Renal cortical epithelial cell (primary cell): ENCODE measurements around the gene GCNT1. TPM values are rescaled to one million over a fixed set of nuclear protein-coding genes. Genes with fewer than 3 reads are reported as not detected.
A peak's percentile ranks its signal among the peaks of the same experiment; 100 is the strongest.
"Not testable (repeated sequence)": the region's sequence is repeated elsewhere in the genome, so short reads cannot be mapped to it uniquely, and the experiment has no call there.

Experiments used
- DNase-seq: peaks from one replicate; pipeline ENCODE4 v3.0.0-alpha.2; 2011; ENCODE audit warnings: low read depth
- total RNA-seq: library from RNA; depleted of rRNA; stranded (reverse); fragments of >200 nt; gene quantifications from 2 replicates; pipeline ENCODE4 v1.2.3, GENCODE V29; 2014

Gene GCNT1
- total RNA-seq, 1 donor from 2014 or later, result 130 TPM

DNA sequence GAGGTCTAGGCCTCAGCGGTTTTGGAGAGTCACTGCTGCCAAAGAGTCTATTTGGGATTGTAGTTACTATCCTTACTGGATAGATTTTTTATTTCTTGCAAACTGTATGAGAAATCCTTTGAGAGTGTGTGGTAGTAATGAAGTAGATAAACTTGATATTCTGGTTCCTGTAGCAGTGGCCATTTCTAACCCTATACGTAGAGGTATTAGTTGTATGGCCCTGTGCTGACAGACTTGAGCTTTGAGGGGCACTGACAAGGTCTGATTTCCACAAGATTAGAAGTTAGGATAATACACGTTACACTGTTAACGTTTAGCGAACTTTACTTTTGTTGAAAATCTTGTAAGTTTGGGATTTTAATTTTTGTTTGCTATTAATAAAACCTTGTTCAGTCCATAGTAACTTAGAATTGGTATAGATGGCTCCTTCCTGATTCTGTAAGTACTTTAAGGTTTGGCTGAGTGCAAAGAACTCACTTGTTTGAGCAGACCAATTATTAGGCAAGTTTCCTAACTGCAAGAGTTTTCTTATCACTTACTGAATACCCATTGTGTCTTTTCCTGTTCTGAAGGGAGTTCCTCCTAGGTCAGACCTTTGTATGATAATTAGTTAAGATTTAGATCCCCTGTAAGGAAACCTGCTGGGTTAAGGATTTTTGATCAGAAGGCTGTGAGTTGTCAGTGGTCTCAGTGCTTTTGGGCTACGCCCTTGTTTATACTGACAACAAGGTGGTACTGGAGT is 31.4 kb downstream of the GCNT1 start:
- DNase-seq, result no peak

DNA sequence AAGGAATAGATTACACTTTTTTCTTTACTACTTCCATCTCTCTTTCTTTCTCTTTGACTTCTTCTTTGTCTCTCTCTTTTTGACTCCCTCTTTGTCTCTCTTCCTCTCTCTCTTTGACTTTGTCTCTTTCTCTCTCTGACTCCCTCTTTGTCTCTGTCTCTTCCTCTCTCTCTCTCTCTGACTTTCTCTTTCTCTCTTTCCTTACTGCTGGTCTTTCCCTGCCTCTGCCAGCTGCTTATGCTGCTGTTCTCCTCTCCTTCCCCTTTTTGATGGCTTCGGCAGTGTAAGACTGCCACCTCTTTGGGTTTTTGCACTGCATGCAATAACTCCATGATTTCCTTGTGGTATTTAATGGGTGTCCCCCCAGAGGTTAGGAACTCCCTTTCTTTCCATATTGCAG is 32.1 kb downstream of the GCNT1 start:
- DNase-seq, result not testable (repeated sequence)

DNA sequence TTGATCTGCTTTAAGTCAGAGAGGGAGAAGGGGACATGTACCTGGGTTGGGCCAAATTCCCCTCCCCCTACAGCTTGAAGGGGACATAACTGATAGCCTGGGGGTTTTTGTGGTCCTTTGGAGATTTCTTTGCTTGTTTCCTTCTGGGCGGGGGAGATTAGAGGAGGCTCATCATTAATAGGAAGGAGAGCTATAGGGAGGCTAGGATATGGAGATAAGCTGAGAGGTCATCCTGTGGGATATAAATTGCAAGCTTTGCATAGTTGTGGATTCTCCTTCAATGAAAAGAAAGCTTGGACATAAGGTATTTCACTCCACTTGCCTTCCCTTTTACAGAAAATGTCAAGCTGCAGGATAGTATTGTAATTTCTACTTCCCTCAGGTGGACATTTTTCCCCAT is 34.5 kb downstream of the GCNT1 start:
- not testable (repeated sequence) for DNase-seq

DNA sequence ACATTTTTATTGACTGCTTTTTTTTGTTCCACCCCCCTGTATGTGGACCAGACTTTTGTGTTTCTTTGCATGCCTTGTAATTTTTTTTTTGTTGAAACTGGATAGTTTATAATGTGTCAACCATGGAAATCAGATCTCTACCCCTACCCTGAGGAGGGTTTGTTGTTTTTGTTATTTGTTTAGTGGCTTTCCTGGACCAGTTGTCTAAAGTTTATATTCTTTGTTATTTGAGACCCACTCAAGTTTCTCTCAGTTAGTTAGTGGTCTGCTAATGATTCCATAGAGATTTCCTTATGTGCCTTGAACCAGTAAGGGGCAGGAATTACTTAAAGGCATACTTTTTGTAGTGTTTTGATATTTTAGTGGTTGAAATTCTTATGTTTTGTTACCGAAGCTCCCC is 41.1 kb downstream of the GCNT1 start:
- DNase-seq, result no peak

DNA sequence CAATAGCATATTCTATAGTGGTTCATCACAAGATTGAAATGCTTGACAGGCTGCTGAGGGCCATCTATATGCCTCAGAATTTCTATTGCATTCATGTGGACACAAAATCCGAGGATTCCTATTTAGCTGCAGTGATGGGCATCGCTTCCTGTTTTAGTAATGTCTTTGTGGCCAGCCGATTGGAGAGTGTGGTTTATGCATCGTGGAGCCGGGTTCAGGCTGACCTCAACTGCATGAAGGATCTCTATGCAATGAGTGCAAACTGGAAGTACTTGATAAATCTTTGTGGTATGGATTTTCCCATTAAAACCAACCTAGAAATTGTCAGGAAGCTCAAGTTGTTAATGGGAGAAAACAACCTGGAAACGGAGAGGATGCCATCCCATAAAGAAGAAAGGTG is 43.8 kb downstream of the GCNT1 start:
- DNase-seq, result no peak

DNA sequence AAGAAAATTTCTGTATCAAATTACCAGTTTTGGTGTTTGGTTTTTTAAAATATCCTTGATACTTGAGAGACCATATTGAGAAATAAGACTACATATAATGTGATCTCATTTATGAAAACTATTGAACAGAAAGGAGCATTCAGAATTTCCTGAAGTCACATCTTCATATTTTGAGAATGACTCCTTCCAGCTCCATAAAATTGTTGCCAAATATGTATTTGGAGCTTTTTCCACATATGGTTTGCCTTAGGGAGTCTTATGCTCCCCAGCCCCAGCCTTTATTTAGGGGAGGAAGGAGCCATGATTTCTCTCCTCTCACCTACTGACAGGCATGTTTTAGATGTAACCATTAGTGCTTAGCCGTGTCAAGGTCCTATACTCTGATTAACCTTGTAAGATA is 51.1 kb downstream of the GCNT1 start:
- DNase-seq, result no peak

DNA sequence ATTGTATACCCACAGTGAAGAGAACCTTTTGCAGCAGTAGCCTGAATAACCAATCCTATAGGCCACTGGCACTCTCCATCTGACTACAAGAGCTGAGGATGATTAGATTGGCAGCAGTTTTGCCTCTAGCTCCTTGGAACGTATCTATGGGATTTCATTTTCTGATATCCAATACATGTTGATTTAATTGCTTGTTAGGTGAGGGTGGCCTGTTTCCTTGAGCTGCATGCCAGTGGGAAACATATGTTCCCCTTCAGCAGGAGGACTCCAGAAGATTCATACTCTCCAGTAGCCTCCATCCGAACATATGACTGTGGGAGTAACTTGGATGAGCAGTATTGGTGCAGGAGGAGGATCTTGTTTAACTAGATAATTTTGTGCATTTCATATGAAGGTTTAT is 51.5 kb downstream of the GCNT1 start:
- no peak for DNase-seq

DNA sequence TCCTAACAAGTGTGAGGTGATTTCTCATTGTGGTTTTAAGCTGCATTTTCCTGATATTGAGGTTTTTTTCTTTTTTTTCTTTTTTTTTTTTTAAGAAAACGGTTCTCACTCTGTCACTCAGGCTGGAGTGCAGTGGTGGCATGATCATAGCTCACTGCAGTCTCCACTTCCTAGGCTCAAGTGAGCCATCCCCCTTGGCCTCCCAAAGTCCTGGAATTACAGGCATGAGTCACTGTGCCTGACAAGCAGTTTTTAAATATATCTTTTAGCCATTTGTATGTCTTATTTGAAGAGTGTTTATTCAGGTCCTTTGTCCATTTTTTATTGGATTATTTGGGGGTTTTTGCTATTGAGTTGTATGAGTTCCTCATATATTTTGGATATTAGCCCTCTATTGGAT is 53.8 kb downstream of the GCNT1 start:
- peak; percentile 57 for DNase-seq

DNA sequence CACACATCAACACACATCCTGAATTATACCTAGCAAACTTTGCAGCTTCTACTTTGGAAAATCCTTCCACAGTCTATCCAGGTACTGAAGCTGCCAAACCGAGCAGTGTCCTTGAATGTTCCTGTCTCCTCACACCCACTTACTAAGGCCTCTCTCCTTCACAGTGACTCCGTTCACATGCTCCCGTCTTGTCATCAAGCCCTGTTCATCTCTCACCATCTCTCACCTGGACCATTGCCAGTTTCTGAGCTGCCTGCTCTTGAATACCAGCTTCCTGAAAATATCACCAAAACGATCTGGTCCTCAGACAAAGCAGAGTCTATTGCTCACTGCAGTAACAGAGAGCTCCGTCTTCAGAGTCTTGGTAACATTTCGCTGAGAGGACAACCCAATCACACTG is 57.4 kb downstream of the GCNT1 start:
- DNase-seq, result no peak

DNA sequence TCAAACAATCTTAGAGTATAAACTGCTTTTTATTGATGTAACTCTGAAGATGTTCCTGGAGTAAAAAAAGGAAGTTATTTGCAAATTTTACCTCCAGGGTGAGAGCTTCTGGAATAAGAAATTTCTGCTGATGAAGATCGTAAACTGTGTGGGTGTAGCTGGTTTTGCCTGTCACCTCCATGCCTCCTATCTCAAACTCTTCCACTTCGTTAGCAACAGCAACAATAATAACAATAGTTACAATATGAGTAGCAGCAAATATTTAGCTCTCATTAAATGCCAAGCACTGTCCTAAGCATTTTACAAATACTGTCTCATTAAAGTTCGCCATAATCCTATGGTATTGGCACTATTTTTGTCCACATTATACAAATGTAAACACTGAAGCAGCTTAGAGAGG is 57.9 kb downstream of the GCNT1 start:
- no peak for DNase-seq

DNA sequence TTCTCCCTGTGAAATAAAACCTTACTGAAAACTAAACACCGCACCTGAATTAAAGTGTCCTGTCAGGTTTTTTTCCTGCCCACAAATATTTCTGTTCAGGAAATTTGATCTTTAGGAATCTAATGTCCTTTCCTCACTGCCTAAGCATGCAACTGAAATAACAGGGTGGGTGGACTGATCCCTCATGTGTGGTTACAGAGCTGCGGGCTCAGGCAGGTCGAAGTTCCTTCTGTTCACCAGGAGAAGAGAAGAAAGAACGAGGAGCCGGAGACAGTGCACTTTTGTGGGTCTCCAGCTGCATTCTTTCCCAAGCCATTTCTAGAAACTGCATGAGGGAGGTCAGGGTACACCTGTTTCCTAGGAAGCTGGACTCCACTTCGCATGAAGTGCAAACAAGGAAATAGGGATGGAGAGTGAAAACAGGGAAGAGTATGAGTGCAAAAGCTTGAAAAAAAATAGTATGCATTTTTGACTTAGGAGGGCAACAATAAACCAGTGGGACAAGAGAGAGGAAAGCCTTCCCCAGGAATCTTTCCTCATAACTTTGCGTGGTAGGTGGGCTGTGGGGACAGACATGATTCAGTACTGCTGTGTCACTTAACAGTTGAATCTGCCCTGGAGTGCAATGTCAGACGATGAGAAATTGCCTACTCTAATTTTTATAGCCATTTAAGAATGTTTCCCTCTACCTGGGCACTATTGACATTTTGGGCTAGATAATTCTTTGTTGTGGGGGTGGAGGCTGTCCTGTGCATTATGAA is 60.3 kb downstream of the GCNT1 start:
- peak; percentile 83 for DNase-seq

DNA sequence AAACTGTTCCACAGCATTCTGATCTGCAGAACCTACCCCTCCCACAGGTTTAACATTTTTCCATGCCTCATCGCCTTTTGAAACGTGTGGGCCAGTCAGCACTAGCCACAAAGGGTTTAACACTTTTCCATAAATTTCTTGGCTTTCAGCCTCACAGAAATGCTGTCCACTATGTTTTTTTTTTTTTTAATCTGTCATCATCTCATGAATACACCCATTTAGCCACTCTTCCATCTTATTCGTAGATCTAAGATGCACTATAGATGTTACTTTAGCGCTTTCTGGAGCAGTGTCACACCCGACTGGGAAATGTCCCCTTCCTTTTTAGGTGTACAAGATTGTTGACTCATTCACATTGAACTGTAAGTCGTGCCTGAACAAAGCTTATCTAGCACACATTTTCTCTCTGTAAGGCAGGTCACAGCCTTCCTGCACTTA is 62.3 kb downstream of the GCNT1 start:
- DNase-seq, result peak; percentile 92

DNA sequence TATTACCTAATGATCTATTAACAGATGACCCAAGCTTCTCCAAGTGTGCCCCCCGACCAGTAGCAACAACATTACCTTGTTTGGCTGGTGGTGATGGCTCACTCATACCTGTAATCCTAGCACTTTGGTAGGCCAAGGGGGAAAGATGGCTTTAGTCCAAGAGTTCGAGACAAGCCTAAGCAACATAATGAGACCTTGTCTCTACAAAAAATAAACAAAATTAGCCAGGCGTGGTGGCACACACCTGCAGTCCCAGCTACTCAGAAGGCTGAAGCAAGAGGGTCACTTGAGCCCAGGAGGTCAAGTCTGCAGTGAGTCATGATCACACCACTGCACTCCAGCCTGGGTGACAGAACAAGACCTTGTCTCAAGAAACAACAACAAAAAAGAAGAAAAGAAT is 62.9 kb downstream of the GCNT1 start:
- peak; percentile 93 for DNase-seq

DNA sequence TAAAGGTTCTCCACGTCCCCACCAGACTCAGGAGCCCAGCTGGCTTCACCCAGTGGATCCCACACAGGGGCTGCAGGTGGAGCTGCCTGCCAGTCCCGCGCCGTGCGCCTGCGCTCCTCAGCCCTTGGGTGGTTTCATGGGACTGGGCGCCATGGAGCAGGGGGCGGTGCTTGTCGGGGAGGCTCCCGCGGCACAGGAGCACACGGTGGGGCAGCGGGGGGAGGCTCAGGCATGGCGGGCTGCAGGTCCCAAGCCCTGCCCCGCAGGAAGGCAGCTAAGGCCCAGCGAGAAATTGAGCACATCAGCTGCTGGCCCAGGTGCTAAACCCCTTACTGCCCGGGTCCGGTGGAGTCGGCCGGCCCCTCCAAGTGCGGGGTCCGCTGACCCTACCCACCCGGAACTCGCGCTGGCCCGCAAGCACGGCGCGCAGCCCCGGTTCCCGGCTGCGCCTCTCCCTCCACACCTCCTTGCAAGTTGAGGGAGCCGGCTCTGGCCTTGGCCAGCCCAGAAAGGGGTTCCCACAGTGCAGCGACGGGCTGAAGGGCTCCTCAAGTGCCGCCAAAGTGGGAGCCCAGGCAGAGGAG is 64.7 kb downstream of the GCNT1 start:
- not testable (repeated sequence) for DNase-seq

DNA sequence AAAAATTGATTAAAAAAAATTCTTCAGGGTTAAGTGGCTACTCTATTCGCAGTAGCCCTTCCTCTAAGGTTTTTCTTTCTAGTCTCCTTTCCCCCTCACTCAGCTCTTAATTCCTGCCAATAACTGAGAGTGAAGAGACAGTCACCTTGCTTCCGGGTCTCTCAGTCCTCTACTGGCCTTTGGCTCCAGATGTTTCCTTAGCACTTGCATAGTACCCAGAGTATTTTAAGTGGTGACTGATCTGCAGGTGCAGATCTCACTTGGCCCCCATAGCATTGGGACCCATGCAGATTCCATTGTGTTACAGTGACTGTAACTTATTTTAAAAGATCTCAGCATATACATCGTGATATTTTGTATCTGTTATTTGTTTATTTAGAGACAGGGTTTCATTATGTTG is 66.2 kb downstream of the GCNT1 start:
- no peak for DNase-seq

DNA sequence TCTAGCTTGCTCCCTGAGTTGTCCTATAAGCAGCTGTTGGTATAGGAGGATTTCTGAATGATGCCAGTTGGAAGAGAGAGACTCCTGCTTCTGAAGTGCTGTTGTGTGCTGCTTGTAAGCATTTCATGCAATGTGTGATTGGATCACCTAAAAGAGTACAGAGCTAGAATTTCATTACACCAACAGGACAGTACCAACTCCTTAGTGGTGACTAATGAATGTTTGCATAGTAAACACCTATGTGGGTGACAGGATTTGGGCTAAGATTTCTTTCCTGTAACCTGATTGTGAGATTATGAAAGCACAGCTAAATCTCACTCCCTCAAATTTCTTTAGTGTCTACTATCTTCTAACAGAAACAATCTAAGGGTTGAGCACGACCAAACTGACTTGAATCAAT is 67.0 kb downstream of the GCNT1 start:
- DNase-seq, result peak; percentile 73

DNA sequence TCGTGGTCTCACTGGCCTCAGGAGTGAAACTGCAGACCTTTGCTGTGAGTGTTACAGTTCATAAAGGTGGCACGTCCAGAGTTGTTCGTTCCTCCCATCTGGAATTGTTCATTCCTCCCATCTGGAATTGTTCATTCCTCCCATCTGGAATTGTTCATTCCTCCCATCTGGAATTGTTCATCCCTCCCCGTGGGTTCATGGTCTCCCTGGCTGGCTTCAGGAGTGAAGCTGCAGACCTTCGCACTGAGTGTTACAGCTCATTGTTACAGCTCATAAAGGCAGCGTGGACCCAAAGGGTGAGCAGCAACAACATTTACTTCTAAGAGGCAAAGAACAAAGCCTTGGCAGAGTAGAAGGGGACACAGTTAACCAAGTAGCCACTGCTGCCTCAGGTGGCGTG is 69.1 kb downstream of the GCNT1 start:
- no peak for DNase-seq

DNA sequence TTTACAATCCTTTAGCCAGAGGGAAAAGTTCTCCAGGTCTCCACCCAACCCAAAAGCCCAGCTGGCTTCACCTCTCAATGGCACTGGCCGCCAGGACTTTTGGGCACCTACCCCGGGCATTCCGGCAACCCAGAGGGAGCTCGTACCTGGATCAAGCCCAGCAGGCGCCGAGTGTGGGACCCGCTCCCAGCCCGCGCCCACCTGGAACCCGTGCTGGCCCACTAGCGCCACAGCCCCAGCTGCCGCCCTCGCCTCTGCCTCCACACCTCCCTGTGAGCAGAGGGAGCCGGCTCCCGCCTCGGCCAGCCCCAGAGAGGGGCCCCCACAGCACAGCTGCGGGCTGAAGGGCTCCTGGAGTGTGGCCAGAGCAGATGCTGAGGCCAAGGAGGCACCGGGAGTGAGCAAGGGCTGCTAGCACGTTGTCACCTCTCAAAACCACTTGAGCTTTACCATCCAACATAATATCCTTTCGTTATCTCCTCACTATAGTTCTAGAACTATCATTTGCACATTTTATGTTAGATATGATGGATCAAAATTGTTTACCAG is 69.7 kb downstream of the GCNT1 start:
- DNase-seq, result no peak

DNA sequence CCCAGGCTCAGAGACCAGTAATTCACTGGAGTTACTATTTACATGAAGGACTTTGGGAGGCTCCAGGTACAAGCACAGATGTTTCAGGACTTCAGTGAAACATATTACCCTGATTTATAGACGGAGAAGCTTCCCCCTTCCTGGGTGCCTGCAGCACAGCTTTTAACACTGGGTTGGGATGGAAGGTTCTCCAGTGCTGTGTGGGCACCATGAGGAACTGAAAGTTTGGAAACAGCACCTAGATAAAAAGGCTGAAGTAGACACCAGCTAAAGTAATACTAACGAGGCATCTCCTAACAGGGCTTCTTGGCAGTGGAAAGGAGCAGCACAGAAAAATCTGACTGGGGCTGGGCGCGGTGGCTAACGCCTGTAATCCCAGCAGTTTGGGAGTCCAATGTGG is 70.7 kb downstream of the GCNT1 start:
- no peak for DNase-seq

DNA sequence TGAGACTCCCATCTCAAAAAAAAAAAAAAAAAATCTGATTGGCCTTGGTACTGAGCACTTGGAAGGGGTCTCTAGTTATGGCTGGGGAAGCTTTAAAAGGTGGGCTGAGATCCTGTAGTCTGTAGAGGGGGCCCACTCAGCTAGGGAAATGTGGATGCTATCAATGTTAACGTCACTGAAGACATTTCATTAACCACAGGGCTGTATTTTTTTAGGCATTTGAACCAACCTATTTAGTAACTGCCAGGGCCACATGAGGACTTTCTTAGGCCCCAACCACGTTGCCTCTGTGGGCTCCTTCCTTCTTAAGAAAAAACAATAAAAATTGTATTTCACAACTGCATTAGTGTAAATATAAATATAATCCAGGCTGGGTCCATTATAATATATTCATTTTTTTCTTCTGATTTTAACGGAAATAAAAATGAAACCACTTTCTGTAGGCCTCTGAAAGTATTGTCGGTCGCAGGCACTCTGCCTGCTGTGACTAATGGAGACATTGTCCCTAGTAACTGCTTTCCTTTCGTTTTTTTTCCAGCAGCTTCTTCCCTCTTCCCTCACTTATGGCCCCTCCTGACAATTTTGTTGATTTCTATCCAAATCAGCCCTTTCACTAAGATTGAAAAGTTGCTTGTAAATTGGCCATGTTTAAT is 71.6 kb downstream of the GCNT1 start:
- no peak for DNase-seq

DNA sequence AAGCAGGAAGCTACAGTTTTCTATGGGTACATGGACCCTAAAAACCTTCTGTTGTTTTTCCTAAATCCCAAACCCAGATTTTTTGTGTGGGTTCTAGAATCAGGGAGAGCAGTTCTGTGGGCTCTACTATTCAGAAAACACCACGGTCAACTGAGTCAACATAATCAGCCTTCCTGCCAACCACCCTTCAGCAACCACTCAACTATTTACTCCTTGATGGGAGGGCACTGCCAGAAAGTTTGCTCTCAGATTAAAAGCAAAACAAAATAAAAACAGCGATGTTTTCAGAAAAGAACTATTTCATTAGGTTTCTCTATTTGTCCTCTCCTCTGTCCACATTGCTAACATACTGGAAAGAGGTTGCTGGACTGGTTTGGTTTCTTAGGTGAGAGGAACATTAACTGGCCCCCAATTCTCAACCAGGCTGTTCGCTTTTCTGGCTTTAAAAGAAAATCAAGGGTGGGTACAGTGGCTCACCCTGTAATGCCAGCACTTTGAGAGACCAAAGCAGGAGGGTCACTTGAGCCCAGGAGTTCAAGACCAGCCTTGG is 72.3 kb downstream of the GCNT1 start:
- DNase-seq, result no peak

DNA sequence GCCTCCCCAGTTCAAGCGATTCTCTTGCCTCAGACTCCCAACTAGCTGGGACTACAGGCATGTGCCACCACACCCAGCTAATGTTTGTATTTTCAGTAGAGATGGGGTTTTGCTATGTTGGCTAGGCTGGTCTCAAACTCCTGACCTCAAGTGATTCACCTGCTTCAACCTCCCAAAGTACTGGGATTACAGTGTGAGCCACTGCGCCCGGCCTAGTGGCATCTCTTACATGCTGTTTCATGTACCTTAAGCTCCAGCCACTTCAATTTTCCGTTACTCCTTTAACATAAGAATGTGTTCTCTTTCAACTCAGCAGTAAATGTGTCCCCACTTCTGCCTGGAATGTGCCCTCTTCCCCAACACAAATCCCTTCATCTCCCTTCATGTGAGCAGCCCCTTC is 73.9 kb downstream of the GCNT1 start:
- DNase-seq, result not testable (repeated sequence)
